GM19324 (cell line): Measurements from ENCODE around the gene PRR23A.

Experiments used
- ATAC-seq: cut with Tn5 transposase; IDR thresholded peaks from one replicate; pipeline ENCODE4 v1.9.1; 2021; ENCODE audit warnings: mild to moderate bottlenecking, moderate library complexity; ENCODE audit not compliant: unreplicated experiment, low FRiP score

The PRR23A gene

DNA sequence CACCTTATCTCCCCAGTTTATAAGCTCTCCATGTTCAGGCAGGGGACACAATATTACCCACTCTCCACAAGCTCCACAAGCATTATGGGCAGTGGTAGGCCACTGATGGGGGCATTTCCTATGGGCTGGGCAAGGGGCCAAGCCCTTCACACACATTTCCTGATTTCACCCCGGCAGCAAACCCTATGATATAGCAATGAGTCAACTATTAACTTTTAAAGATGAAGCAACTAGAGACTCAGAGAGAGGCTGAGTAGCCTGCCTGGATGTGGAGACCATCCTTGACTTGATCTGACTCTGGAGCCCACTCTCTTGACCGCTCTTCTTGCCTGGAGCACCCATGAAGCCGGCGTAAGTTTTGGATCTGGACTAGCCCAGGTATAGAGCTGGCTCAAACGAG lies 31.6 kb downstream of the PRR23A start:
- ATAC-seq, result no peak

DNA sequence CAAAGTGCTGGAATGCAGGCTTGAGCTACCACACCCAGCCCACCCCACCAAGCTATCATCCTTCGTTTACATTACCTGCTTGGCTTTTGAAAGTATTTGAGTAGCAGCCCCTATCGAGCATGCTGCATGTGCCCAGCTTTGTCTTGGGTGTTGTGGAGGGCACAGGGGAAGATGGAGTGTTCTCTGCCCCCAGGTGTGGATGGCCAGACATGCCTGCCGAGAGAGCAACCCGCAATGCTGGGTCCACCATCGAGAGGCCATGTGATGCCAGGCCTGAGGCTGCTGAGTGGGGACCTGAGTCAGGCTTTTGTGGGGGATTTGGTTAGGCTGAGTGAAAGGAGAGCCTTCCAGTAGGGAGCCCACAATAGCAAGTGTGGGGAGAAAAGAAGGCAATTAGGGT lies 33.1 kb downstream of the PRR23A start:
- ATAC-seq, result no peak

DNA sequence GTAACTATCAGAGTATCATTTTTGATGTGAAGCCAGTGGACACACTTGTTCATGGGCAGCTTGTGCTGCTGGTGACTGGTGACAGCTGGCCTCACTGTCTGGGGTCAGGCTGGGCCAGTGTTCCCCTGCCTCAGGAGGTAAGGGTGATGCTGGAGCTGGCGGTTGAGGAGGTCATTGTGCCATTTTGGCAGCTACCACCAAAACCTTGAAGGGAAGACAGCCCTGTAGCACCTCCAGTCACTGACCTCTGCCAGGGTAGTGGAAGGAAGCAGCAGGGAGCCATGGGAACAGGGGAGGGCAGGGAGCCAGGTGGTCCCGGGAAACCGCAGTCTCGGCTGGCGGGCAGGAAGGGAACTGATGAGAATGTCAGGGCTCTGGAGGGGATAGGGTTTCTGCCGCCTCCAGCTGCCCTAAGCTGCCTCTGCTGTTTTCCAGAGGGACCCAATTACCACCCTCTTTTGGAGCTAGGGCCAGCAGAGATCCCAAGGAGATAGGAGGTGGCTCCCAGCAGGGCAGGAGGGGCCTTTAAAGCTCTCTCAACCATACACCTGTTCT lies 34.2 kb downstream of the PRR23A start:
- no peak for ATAC-seq

DNA sequence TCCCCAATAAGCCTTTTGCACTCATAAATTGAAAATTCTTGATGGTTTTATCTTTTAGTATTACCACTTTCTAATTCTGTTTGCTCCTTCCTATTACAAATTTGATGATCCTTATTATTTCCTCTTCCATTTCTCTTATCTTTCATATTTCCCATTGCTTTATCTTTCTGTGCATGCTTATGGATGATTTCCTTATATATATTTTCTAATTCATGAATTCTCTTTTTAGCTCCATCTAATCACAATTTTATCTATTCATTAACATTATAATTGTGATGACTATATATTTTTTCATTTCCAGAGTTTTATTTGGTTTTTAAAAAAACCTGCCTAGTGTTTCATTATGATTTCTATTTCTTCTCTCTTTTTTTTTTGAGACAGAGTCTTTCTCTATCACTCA lies 41.1 kb downstream of the PRR23A start:
- ATAC-seq, result no peak

DNA sequence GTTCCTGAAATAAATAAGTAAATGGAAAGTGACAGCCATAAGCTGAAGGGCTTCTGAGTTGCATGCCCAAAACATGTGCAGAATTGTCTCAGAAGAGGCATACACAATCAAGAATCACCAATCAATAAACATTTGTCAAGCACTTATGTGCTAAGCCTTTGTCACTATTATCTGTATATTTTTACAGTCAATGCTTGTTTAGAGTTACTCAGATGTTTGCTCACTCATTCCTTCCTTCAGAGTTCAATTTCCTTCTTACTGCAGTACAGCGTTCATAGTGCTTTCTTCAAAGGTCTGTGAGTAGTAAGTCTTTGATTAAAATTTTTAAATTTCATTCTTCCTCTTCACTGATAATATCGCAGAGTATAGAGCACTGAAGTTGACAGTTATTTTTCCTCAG lies 41.8 kb downstream of the PRR23A start:
- no peak for ATAC-seq

DNA sequence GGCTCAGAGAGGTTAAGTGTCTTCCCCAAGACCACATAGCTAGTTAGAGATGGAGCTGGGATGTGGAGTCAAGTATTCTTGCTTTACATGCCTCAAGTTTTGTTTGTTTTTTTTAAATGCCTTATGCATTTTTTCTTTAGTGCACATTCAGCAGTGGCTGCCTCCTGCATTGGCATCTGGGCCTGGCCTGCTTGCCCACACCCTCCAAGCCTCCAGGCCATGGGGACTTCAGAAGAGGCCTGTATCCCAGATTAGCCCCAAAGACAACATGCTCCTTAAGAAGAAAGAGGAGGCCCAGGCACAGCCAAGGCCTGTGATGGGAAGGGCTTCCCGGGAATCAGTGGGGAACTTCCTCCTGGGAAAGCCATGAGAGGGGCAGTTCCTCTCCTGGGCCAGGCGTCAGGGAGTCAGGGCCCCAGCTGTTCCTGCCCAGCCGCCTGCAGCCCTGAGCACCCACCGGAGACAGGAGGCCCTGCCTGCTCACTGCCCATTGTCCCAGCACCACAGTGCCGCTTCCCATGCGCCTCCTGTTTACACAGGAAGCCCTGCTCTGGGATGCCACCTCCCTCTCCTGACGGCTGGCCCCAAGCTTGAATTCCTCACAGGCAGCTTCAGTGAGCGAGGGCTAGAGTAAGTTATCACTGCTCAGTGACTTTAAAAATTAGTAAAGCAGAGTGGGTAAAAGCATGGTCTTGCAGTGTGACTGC lies 43.1 kb downstream of the PRR23A start:
- ATAC-seq, result no peak

DNA sequence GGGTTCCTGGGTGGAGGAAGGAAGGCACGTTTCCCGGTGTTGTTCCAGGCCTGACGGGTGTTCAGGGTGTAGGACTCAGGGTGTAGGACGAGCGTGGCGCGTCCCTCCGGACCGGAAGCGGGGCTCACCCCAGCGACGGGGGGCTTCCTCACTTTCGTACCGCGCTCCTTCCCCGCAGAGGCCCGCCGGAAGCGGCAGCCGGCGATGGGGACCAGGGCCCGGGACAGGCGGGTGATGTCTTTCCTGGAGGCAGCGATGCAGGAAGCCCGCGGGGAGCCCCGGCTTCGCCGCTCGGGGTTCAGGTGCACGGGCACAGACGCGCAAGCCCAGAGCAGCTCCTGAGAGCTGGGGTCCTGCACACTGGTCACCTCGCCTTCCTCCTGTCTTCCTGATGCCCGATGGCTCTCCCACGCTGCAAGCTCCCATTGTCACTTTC lies 45.6 kb downstream of the PRR23A start:
- ATAC-seq, result no peak
